HUES6 (cell line): ENCODE measurements around the gene DDX39B.
"Not testable (repeated sequence)": the region's sequence is repeated elsewhere in the genome, so short reads cannot be mapped to it uniquely, and the experiment has no call there.

Experiments used
- H3K27ac ChIP-seq: 2 replicates; pipeline ENCODE4 v1.7.0; 2013; ENCODE audit warnings: low read depth, mild to moderate bottlenecking, low read length, inconsistent platforms
- H3K27me3 ChIP-seq: 2 replicates; pipeline ENCODE4 v1.6.1; 2013; ENCODE audit warnings: low read length; ENCODE audit not compliant: control insufficient read depth, insufficient read depth
- H3K36me3 ChIP-seq: 2 replicates; pipeline ENCODE4 v1.6.1; 2013; ENCODE audit warnings: low read length; ENCODE audit not compliant: control insufficient read depth, insufficient read depth
- H3K4me1 ChIP-seq: 2 replicates; pipeline ENCODE4 v1.6.1; 2013; ENCODE audit warnings: low read length; ENCODE audit not compliant: control insufficient read depth, insufficient read depth
- H3K4me3 ChIP-seq: 2 replicates; pipeline ENCODE4 v1.5.1; 2013; ENCODE audit warnings: low read depth, low read length
- H3K9ac ChIP-seq: one replicate; pipeline ENCODE4 v1.6.1; 2013; ENCODE audit warnings: mild to moderate bottlenecking, low read length
- H3K9me3 ChIP-seq: 2 replicates; pipeline ENCODE4 v1.6.1; 2013; ENCODE audit warnings: low read depth, low read length; ENCODE audit not compliant: control insufficient read depth, insufficient read depth

Gene DDX39B

GRCh38 chr6:31558631-31559500 lies 17.1 kb upstream of the DDX39B start:
- H3K9ac ChIP-seq = no peak overlapping the region
- peaks cover 37% of the 10 kb centered on the region for H3K36me3 ChIP-seq
- H3K27me3 ChIP-seq = no peaks in the 10 kb centered on the region
- no peaks in the 10 kb centered on the region for H3K9me3 ChIP-seq
- H3K4me1 ChIP-seq = peaks cover 14% of the 10 kb centered on the region; the same call in 1 of the 2 replicates
- H3K27ac ChIP-seq = peak overlapping the region; percentile 10; the same call in 1 of the 2 replicates
- H3K4me3 ChIP-seq = no peak overlapping the region

- H3K4me1 ChIP-seq = peaks cover 14% of the 10 kb centered on the region; the same call in 1 of the 2 replicates
- H3K9ac ChIP-seq = no peak overlapping the region
- no peak overlapping the region for H3K27ac ChIP-seq
Measured at GRCh38 chr6:31558318-31558625, 16.5 kb upstream of the DDX39B start.

DNA sequence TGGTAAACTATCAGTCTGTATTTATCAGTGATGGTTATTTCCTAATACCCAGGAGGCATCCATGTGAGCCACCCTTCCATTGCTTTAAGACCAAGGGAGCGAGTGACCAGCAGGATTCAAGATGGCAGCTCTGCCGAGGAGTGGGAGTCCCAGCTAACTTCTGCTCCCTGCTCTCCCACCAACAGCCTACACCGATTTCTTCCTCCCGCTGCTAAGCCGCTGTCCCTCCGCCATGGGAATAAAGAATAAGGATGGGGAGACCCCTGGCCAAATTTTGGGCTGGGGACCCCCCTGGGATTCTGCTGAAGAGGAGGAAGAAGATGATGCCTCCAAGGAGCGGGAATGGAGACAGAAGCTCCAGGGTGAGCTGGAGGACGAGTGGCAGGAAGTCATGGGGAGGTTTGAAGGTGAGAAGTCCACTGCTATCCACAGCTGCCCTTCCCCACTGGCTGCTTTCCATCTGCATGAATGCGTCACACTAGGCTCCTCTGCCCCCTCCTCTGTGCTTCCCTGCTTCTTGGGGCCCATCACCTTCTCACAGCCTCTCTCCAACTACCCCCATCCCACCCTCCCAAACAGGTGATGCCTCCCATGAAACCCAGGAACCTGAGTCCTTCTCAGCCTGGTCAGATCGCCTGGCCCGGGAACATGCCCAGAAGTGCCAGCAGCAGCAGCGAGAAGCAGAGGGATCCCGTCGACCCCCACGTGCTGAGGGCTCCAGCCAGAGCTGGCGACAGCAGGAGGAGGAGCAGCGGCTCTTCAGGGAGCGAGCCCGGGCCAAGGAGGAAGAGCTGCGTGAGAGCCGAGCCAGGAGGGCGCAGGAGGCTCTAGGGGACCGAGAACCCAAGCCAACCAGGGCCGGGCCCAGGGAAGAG lies 15.9 kb upstream of the DDX39B start:
- Histone ChIP-seq H3K9me3 (no peaks in the 10 kb centered on the region), H3K27ac (no peak overlapping the region), H3K27me3 (no peaks in the 10 kb centered on the region), H3K4me3 (no peak overlapping the region), H3K4me1 (peaks cover 14% of the 10 kb centered on the region; the same call in 1 of the 2 replicates), H3K9ac (no peak overlapping the region), H3K36me3 (peaks cover 37% of the 10 kb centered on the region)

More at GRCh38 chr6:31558318-31558625, 16.5 kb upstream of the DDX39B start:
- no peaks in the 10 kb centered on the region for H3K27me3 ChIP-seq
- no peak overlapping the region for H3K4me3 ChIP-seq
- peaks cover 37% of the 10 kb centered on the region for H3K36me3 ChIP-seq
- H3K9me3 ChIP-seq = no peaks in the 10 kb centered on the region

DNA sequence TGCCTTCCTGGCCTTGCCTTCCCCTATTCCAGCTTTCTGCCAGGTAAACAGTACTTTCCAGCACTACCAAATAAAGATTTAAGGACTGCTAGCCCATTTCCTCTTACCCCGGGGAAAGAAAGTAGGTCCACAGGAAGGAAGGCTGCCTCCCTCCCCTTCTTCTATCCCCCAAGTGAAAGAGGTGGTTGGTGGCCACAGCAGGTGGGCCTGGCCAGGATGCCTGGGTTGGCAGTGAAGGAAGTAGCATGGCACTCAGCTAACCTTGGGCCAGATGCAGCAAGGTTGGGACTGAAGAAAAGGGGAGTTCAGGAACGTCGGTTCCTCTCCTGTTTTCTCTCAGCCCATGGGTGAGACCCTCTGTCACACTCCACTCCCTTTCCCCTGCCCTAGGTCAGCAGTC lies 14.5 kb upstream of the DDX39B start:
- H3K27me3 ChIP-seq = no peaks in the 10 kb centered on the region
- H3K9me3 ChIP-seq = no peaks in the 10 kb centered on the region
- H3K36me3 ChIP-seq = peaks cover 37% of the 10 kb centered on the region
- no peak overlapping the region for H3K27ac ChIP-seq
- no peak overlapping the region for H3K9ac ChIP-seq
- no peak overlapping the region for H3K4me3 ChIP-seq
- peaks cover 14% of the 10 kb centered on the region; the same call in 1 of the 2 replicates for H3K4me1 ChIP-seq

DNA sequence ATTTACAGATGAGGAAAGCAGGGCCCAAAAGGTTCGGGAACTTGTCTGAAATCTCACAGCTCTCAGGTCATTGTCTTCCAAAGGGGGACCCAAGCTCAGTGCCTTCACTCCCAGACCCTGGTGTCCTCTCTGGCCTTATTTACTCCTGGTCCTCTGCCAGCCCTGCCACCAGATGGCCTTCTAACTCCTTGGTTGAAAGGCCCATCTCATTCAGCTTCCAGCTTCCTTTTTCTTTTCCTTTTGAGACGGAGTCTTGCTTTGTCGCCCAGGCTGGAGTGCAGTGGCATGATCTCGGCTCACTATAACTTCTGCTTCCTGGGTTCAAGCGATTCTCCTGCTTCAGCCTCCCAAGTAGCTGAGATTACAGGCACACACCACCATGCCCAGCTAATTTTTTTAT lies 9.6 kb upstream of the DDX39B start:
- not testable (repeated sequence) for H3K27ac ChIP-seq, H3K9ac ChIP-seq

DNA sequence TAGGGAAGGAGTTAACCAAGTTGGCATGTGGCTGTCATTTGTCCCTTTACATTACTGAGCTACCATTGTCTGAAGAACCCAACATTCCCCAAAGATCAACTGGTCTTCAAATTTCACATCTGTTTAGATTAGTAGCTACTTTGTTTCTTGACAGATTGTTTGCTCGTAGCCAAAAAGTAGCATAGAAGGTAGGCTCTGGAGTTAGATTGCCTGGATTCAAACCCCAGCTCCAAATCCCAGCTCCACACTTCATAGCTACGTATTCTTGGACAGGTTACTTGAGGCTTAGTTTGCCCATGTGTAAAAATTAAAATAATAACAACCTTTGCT lies 6.7 kb upstream of the DDX39B start:
- peaks cover 15% of the 10 kb centered on the region; the same call in 1 of the 2 replicates for H3K4me1 ChIP-seq
- no peaks in the 10 kb centered on the region for H3K9me3 ChIP-seq
- no peak overlapping the region for H3K9ac ChIP-seq
- peaks cover 21% of the 10 kb centered on the region for H3K36me3 ChIP-seq
- H3K27ac ChIP-seq = no peak overlapping the region
- no peaks in the 10 kb centered on the region for H3K27me3 ChIP-seq
- H3K4me3 ChIP-seq = 0 out of 2 replicates have a peak overlapping the region, but pooled peaks have one; percentile 60

More for the DNA sequence above, 9.6 kb upstream of the DDX39B start:
- H3K36me3 ChIP-seq = peaks cover 23% of the 10 kb centered on the region
- H3K4me1 ChIP-seq, H3K27me3 ChIP-seq, H3K4me3 ChIP-seq, H3K9me3 ChIP-seq: not testable (repeated sequence)

- H3K9ac ChIP-seq = peak overlapping the region; percentile 45
- H3K27me3 ChIP-seq = no peaks in the 10 kb centered on the region
- H3K9me3 ChIP-seq = no peaks in the 10 kb centered on the region
- peaks cover 21% of the 10 kb centered on the region for H3K36me3 ChIP-seq
- H3K4me1 ChIP-seq = peaks cover 15% of the 10 kb centered on the region; the same call in 1 of the 2 replicates
- peak overlapping the region; percentile 20; the same call in 1 of the 2 replicates for H3K27ac ChIP-seq
- H3K4me3 ChIP-seq = peak overlapping the region; percentile 60
Measured at GRCh38 chr6:31547727-31548543, 6.1 kb upstream of the DDX39B start.

GRCh38 chr6:31546958-31547726 lies 5.3 kb upstream of the DDX39B start, which contains the start of gene NFKBIL1:
Gene NFKBIL1, plus strand, starts transcription at chr6:31547608. Its CDS starts 87 bp downstream, at chr6:31547695.
- Histone ChIP-seq H3K4me1 (peaks cover 15% of the 10 kb centered on the region; the same call in 1 of the 2 replicates), H3K27ac (peak within 1 kb of the TSS; percentile 31), H3K27me3 (no peaks in the 10 kb centered on the region), H3K36me3 (peaks cover 21% of the 10 kb centered on the region), H3K4me3 (peak within 1 kb of the TSS; percentile 60), H3K9ac (peak within 1 kb of the TSS; percentile 45), H3K9me3 (no peaks in the 10 kb centered on the region)

GRCh38 chr6:31546339-31546957 lies 4.6 kb upstream of the DDX39B start, which contains the start of gene ATP6V1G2:
Gene ATP6V1G2, minus strand, starts transcription at chr6:31546608. Its CDS starts 49 bp downstream, at chr6:31546559.
- Histone ChIP-seq H3K27ac (peak within 1 kb of the TSS; percentile 31), H3K9ac (peak within 1 kb of the TSS; percentile 39), H3K27me3 (no peaks in the 10 kb centered on the region), H3K4me3 (peak within 1 kb of the TSS; percentile 60), H3K4me1 (peaks cover 15% of the 10 kb centered on the region; the same call in 1 of the 2 replicates), H3K36me3 (peaks cover 21% of the 10 kb centered on the region), H3K9me3 (no peaks in the 10 kb centered on the region)
